ENCODE data around the gene MAML2.

Gene MAML2

DNA sequence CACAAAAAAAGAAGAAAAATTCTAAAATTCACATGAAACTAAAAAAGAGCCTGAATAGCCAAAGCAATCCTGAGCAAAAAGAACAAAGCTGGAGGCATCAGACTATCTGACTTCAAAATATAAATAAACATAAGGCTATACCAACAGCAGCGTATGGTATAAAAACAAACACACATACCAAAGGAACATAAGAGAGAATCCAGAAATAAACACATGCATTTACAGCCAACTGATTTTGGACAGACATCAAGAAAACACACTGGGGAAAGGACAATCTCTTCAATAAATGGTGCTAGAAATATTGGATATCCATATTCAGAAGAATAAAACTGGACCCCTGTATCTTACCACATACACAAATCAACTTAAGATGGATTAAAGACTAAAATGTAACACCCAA, 416.3 kb downstream of the MAML2 start:
- DNase-seq = no peak
